HG03108 (cell line): ENCODE data around the gene KIAA1958.
A peak's percentile ranks its signal among the peaks of the same experiment; 100 is the strongest.
"Not testable (repeated sequence)": the region's sequence is repeated elsewhere in the genome, so short reads cannot be mapped to it uniquely, and the experiment has no call there.

ENCODE experiments used
- ATAC-seq: cut with Tn5 transposase; IDR thresholded peaks from one replicate; pipeline ENCODE4 v1.9.1; 2021; ENCODE audit warnings: moderate library complexity; ENCODE audit not compliant: unreplicated experiment

KIAA1958 gene

GRCh38 chr9:112655668-112656067 lies 169.0 kb downstream of the KIAA1958 start:
- no peak for ATAC-seq

DNA sequence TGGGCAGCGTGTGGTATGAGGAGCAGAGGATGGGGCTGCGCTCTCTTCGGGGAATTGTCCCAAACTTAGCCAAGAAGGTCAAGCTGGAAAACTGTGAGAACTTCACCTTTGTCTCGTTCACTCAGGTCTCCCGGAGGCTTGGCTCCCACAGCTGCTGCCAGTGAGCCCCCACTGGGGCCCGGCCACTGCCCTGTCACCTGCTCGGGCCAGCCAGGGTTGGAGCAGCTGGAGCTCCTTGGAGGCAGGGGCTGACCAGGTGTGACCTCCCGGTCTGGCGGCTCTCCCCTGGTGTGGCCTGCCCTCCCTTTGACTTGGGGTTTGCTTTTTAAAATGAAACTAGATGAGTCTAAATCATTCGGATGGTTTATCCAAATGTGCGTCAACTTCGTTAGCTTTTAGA lies 173.3 kb downstream of the KIAA1958 start:
- ATAC-seq, result no peak

GRCh38 chr9:112663681-112664080 lies 177.1 kb downstream of the KIAA1958 start:
- ATAC-seq, result no peak

GRCh38 chr9:112664531-112664930 lies 177.9 kb downstream of the KIAA1958 start:
- no peak for ATAC-seq

DNA sequence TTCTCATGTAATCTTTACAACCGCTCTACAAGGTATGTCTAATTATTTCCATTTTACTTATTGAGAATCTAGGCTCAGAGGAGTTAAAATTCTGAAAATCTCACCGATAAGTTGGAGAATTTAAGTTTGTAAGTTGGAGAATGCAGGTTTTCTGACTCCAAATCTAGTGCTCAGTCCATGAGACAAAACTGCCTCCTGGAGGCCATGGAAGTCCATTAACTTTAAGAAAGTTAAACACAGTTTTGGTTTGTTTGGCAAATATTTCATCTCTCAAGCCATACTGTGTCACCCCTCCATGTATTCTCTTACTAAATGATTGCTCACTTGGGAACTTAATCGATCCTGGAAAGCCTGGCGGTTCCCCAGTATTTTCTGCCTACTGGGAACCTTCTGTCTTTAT lies 178.7 kb downstream of the KIAA1958 start:
- no peak for ATAC-seq

GRCh38 chr9:112669326-112669725 lies 182.7 kb downstream of the KIAA1958 start:
- ATAC-seq, result no peak

DNA sequence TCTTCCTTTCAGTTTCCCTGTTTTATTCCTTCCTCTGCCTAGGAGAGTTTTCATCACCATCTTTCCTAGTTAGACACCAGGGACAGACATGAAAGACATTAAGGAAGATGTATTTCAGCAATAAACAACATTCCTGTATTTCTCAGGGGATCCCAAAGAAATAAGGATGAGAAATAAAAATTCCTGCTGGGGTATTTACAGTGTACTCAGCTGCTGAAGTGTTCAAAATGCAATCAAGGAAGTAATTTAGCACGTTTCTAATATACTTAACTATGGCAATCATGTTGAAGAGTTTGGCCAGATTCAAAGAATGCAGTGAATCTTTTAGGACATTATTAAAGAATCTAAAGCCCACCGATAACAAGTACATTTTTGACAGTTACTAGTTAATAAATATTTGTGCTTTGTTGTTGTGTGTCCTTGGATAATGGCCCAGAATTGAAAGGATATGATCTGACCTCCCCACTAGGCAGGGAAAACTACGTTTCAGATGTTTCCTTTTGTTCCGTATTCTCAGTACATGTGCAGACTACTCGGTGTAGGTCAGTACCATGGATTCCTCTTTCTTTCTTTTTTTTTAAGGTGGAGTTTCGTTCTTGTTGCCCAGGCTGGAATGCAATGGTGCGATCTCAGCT lies 184.5 kb downstream of the KIAA1958 start:
- no peak for ATAC-seq

DNA sequence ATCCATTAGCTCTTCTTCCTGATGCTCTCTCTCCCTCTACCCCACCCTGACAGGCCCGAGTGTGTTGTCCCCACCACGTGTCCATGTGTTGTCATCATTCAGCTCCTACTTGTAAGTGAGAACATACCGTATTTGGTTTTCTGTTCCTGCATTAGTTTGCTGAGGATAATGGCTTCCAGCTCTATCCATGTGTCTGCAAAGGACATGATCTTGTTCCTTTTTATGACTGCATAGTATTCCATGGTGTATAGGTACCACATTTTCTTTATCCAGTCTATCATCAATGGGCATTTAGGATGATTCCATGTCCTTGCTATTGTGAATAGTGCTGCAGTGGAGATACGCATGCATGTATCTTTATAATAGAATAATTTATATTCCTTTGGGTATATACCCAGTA lies 186.6 kb downstream of the KIAA1958 start:
- ATAC-seq, result not testable (repeated sequence)

GRCh38 chr9:112677040-112677439 lies 190.4 kb downstream of the KIAA1958 start:
- no peak for ATAC-seq

GRCh38 chr9:112680731-112681402 lies 194.2 kb downstream of the KIAA1958 start:
- no peak for ATAC-seq

GRCh38 chr9:112689161-112689740 lies 202.6 kb downstream of the KIAA1958 start:
- no peak for ATAC-seq

GRCh38 chr9:112694706-112695555 lies 208.3 kb downstream of the KIAA1958 start:
- no peak for ATAC-seq

- ATAC-seq, result no peak
These were observed 209.8 kb downstream of the KIAA1958 start for GRCh38 chr9:112696461-112696860.

GRCh38 chr9:112699230-112699629 lies 212.6 kb downstream of the KIAA1958 start:
- ATAC-seq, result peak; percentile 82

- no peak for ATAC-seq
These were observed 213.5 kb downstream of the KIAA1958 start for GRCh38 chr9:112700085-112700484.

- no peak for ATAC-seq
These were observed 216.7 kb downstream of the KIAA1958 start for GRCh38 chr9:112703304-112703703.

DNA sequence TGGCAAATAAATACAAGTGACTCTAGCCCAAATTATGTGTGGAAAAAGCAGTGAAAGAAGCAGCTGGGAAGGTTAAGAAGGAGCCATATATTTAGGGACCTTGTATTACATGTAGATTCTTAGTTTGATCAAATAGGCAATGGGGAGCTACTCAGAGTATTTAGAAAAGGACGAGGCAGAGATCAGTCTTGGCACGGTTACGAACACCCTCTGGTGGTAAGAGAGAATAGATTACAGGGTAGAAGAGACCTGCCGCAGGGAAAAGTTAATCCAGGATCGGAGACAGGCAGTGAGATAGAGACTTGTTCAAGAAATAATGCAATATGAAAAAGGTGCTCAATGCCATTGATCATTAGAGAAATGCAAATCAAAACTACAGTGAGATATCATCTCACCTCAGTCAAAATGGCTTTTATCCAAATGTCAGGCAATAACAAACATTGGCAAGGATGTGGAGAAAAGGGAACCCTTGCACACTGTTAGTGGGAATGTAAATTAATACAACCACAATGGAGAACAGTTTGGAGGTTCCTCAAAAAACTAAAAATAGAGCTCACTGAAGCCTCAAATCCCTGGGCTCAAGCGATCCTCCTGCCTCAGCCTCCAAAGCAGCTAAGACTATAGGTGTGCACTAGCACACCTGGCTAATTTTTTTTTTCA lies 219.3 kb downstream of the KIAA1958 start:
- no peak for ATAC-seq

GRCh38 chr9:112711050-112711689 lies 224.5 kb downstream of the KIAA1958 start:
- no peak for ATAC-seq

GRCh38 chr9:112712678-112713077 lies 226.1 kb downstream of the KIAA1958 start:
- ATAC-seq, result no peak

GRCh38 chr9:112717661-112718331 lies 231.2 kb downstream of the KIAA1958 start, which contains the start of gene INIP:
INIP (minus strand) TSS chr9:112718117; CDS start chr9:112716485, 1,632 bp downstream.
- ATAC-seq, result peak; percentile 88
